Esophagus muscularis mucosa (tissue), 4 donors: ENCODE results near the gene KIF5C. TPM values are rescaled to one million over a fixed set of nuclear protein-coding genes. Genes with fewer than 3 reads are reported as not detected.
"Not testable (repeated sequence)": the region's sequence is repeated elsewhere in the genome, so short reads cannot be mapped to it uniquely, and the experiment has no call there.

ENCODE experiments used
- DNase-seq: peaks from one replicate; pipeline ENCODE4 v3.0.0-alpha.2; 2017; ENCODE audit errors: extremely low spot score
- H3K27ac ChIP-seq, 4 donors: fragments of 200-600 bp; sonication (generic); replicated peaks in 1 of 4; 1 replicate in 3 of 4; 2 replicates in 1 of 4; pipeline ENCODE4 v1.5.1; 2016 to 2019; ENCODE audit warnings: mild to moderate bottlenecking in 1 of 4
- H3K27me3 ChIP-seq, 4 donors: fragments of 200-600 bp; sonication (generic); one replicate each; pipeline versions ENCODE4 v1.5.1 to v1.6.0; 2016 to 2019
- H3K36me3 ChIP-seq, 4 donors: fragments of 200-600 bp; sonication (generic); one replicate each; pipeline ENCODE4 v1.5.1; 2016 to 2019
- H3K4me1 ChIP-seq, 4 donors: fragments of 200-600 bp; sonication (generic); one replicate each; pipeline ENCODE4 v1.5.1; 2016 to 2019
- H3K4me3 ChIP-seq, 4 donors: fragments of 200-600 bp; sonication (generic); 1 replicate in 2 of 4; 2 replicates in 2 of 4; pipeline ENCODE4 v1.5.1; 2016 to 2019; ENCODE audit warnings: mild to moderate bottlenecking in 4 of 4, moderate library complexity in 1 of 4
- H3K9me3 ChIP-seq, 4 donors: fragments of 200-600 bp; sonication (generic); 1 replicate in 3 of 4; 2 replicates in 1 of 4; pipeline ENCODE4 v1.5.1; 2016 to 2019
- CTCF ChIP-seq, 3 experiments: fragments of 200-600 bp in 2 of 3; fragments of 450-650 bp in 1 of 3; sonication (generic) in 2 of 3; IDR thresholded peaks; one replicate each; pipeline ENCODE4 v1.5.1; 2017 to 2019; ENCODE audit warnings: antibody characterized with exemption in 3 of 3, mild to moderate bottlenecking in 2 of 3, moderate library complexity in 1 of 3
- EP300 ChIP-seq: sonication (generic); formaldehyde crosslinking; IDR thresholded peaks from one replicate; pipeline ENCODE4 v1.6.1; 2017; ENCODE audit warnings: antibody characterized with exemption
- POLR2A ChIP-seq: fragments of 450-650 bp; IDR thresholded peaks from one replicate; pipeline ENCODE4 v1.6.1; 2017; ENCODE audit warnings: antibody characterized with exemption, moderate library complexity, mild to moderate bottlenecking, low read depth
- POLR2AphosphoS5 ChIP-seq, 2 donors: sonication (generic); formaldehyde crosslinking; IDR thresholded peaks; one replicate each; pipeline ENCODE4 v1.6.1; 2017; ENCODE audit warnings: antibody characterized with exemption in 2 of 2
- WGBS: methylation state at CpG from one replicate; pipeline ENCODE4 v1.1.5; 2018; 5-methylcytosine and 5-hydroxymethylcytosine counted together
- intact Hi-C: fragments of 100-400 bp; cut with DNase I; formaldehyde crosslinking; loops from one replicate; pipeline ENCODE4 v1.15.1; 2023
- total RNA-seq, 4 donors: library from RNA; depleted of rRNA; stranded (reverse); fragments of >200 nt; gene quantifications; one replicate each; pipeline versions ENCODE4 v1.1.0 to v1.2.1, GENCODE V29; 2016

KIF5C gene
- total RNA-seq, 4 donors from 2014 or later = 2.9 to 4.6 (median 3.2) TPM

- H3K27ac ChIP-seq = no peak overlapping the region
- H3K4me1 ChIP-seq = no peaks in the 10 kb centered on the region
- no peaks in the 10 kb centered on the region for H3K36me3 ChIP-seq
- no peak for DNase-seq
- H3K27me3 ChIP-seq = no peaks in the 10 kb centered on the region
- TF ChIP-seq EP300 (no peak), POLR2A (no peak), POLR2AphosphoS5 (IDR thresholded peaks at IDR 0.05) (no peak), CTCF (IDR thresholded peaks at IDR 0.05) (no peak)
- peaks cover 0 to 8% (median 4%) of the 10 kb centered on the region in 4 donors for H3K9me3 ChIP-seq
- H3K4me3 ChIP-seq = no peak overlapping the region
- WGBS = 93% methylated on average over 3 of the region's 4 CpGs
- intact Hi-C loops = no loop called here
Observed at GRCh38 chr2:148842050-148842449, 33.0 kb upstream of the KIF5C start.

- Histone ChIP-seq H3K27me3 (no peaks in the 10 kb centered on the region), H3K9me3 (peaks cover 0 to 12% (median 4%) of the 10 kb centered on the region in 4 donors), H3K4me1 (no peaks in the 10 kb centered on the region), H3K4me3 (no peak overlapping the region), H3K36me3 (no peaks in the 10 kb centered on the region), H3K27ac (no peak overlapping the region)
- TF ChIP-seq POLR2A (no peak), EP300 (no peak), CTCF (IDR thresholded peaks at IDR 0.05) (no peak)
- WGBS = 80% methylated on average over 1 of the region's 1 CpG
- no peak for DNase-seq
- intact Hi-C loops = no loop called here
Observed at GRCh38 chr2:148848146-148848545, 26.9 kb upstream of the KIF5C start.

GRCh38 chr2:148853458-148853857, 21.6 kb upstream of the KIF5C start:
- Histone ChIP-seq H3K4me1 (no peaks in the 10 kb centered on the region), H3K4me3 (no peak overlapping the region), H3K9me3 (peaks cover 0 to 9% (median under 1%) of the 10 kb centered on the region in 4 donors), H3K27ac (no peak overlapping the region), H3K36me3 (no peaks in the 10 kb centered on the region), H3K27me3 (peaks cover 0 to 8% (median 0%) of the 10 kb centered on the region in 4 donors)
- intact Hi-C loops = no loop called here
- WGBS = 57% methylated on average over 2 of the region's 2 CpGs
- no peak for DNase-seq
- no peak for TF ChIP-seq POLR2AphosphoS5 (IDR thresholded peaks at IDR 0.05)
- no peak for TF ChIP-seq EP300
- no peak for TF ChIP-seq CTCF (IDR thresholded peaks at IDR 0.05)
- TF ChIP-seq POLR2A = no peak

GRCh38 chr2:148860037-148860436, 15.0 kb upstream of the KIF5C start:
- intact Hi-C loops = no loop called here
- Histone ChIP-seq H3K4me1 (no peaks in the 10 kb centered on the region), H3K27me3 (peaks cover 0 to 8% (median 0%) of the 10 kb centered on the region in 4 donors), H3K9me3 (no peaks in the 10 kb centered on the region), H3K4me3 (no peak overlapping the region), H3K36me3 (no peaks in the 10 kb centered on the region), H3K27ac (no peak overlapping the region)
- DNase-seq = no peak
- WGBS = 74% methylated on average over 3 of the region's 3 CpGs
- TF ChIP-seq POLR2A (no peak), EP300 (no peak), CTCF (IDR thresholded peaks at IDR 0.05) (no peak), POLR2AphosphoS5 (IDR thresholded peaks at IDR 0.05) (no peak)

GRCh38 chr2:148861367-148861766, 13.7 kb upstream of the KIF5C start:
- H3K27me3 ChIP-seq = no peaks in the 10 kb centered on the region
- intact Hi-C loops = no loop called here
- H3K4me3 ChIP-seq = no peak overlapping the region
- no peak for DNase-seq
- H3K27ac ChIP-seq = no peak overlapping the region
- TF ChIP-seq EP300 (no peak), POLR2A (no peak), POLR2AphosphoS5 (IDR thresholded peaks at IDR 0.05) (no peak), CTCF (IDR thresholded peaks at IDR 0.05) (no peak)
- no peaks in the 10 kb centered on the region for H3K36me3 ChIP-seq
- no peaks in the 10 kb centered on the region for H3K4me1 ChIP-seq
- H3K9me3 ChIP-seq = no peaks in the 10 kb centered on the region
- WGBS = 93% methylated on average over 5 of the region's 5 CpGs

GRCh38 chr2:148862478-148862877, 12.5 kb upstream of the KIF5C start:
- H3K4me3 ChIP-seq, H3K27me3 ChIP-seq, intact Hi-C loops, H3K9me3 ChIP-seq, DNase-seq, H3K27ac ChIP-seq, H3K36me3 ChIP-seq, H3K4me1 ChIP-seq: not testable (repeated sequence)
- WGBS = 95% methylated on average over 6 of the region's 6 CpGs
